SK-N-SH treated with all-trans-retinoic acid at 6 μM for 48 hours (cell line): ENCODE measurements around the gene CSNK1G3.

Experiments used
- ARNTL ChIP-seq: fragments of 450-650 bp; formaldehyde crosslinking; IDR thresholded peaks from 2 replicates; pipeline ENCODE4 v1.5.0; 2020; ENCODE audit warnings: low read depth, mild to moderate bottlenecking, moderate library complexity, borderline replicate concordance
- ZNF565 ChIP-seq: fragments of 450-650 bp; formaldehyde crosslinking; conservative IDR thresholded peaks from 2 replicates; pipeline ENCODE4 v1.5.0; 2020; ENCODE audit warnings: low read depth, mild to moderate bottlenecking, moderate library complexity

DNA sequence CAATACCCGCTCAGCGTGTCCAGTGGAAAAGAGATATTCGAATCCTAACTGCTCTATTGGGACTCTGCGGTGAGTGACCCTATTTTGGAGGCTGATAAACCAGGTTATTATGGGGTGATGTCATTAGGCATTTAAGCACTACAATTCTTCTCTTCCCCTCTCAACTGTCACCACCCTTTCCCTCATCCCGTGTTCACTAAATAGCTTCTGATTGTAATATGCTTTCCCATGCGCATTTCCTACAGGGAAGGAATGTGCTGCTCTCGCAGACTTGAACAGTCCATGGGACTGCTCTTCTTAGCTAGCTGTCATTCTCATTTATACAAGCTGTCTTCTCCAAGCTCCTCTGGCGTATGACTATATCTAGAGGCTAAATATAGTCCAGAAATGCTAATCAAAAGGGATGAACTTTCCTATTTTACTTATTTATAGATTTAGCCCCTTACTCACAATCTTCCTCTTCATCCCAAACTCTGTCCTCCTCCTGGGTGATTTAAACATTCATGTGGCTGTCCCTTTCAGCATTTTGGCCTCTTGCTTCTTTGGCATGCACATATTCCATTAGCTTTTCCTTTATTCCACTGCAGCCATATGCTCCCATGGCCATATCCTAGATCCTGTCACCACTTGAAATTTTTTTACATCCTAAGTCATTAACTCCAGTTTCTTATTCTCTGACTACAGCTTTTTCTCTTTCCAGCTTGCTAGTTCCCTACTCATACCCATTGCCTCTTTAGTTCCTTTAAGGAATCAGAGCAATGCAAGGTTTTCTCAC lies 39.6 kb upstream of the CSNK1G3 start:
- TF ChIP-seq ZNF565 (CRISPR knock-in tag) = no peak
- no peak for TF ChIP-seq ARNTL (CRISPR knock-in tag)
